HEK293 (cell line): ENCODE data around the gene NPNT.

Source experiments
- GLI4 ChIP-seq: fragments of 450-650 bp; formaldehyde crosslinking; IDR thresholded peaks from 2 replicates; pipeline ENCODE4 v1.5.1; 2016; ENCODE audit warnings: missing biosample characterization, missing genetic modification characterization
- GLIS1 ChIP-seq: fragments of 450-650 bp; formaldehyde crosslinking; IDR thresholded peaks from 2 replicates; pipeline ENCODE4 v1.5.1; 2016; ENCODE audit warnings: missing biosample characterization, missing genetic modification characterization
- PRDM1 ChIP-seq: fragments of 450-650 bp; formaldehyde crosslinking; IDR thresholded peaks from 2 replicates; pipeline ENCODE4; 2016; ENCODE audit warnings: missing biosample characterization, missing genetic modification characterization
- RBAK ChIP-seq: fragments of 450-650 bp; formaldehyde crosslinking; IDR thresholded peaks from 2 replicates; pipeline ENCODE4 v1.5.1; 2016; ENCODE audit warnings: missing biosample characterization, missing genetic modification characterization
- SP7 ChIP-seq: fragments of 450-650 bp; formaldehyde crosslinking; IDR thresholded peaks from 2 replicates; pipeline ENCODE4 v1.5.1; 2016; ENCODE audit warnings: missing biosample characterization, missing genetic modification characterization
- ZIC2 ChIP-seq: fragments of 450-650 bp; formaldehyde crosslinking; IDR thresholded peaks from 2 replicates; pipeline ENCODE4 v1.5.1; 2016; ENCODE audit warnings: missing biosample characterization, missing genetic modification characterization
- ZNF266 ChIP-seq: fragments of 450-650 bp; formaldehyde crosslinking; IDR thresholded peaks from 2 replicates; pipeline ENCODE4 v1.5.1; 2016; ENCODE audit warnings: missing biosample characterization, missing genetic modification characterization, low read depth
- ZNF335 ChIP-seq: fragments of 450-650 bp; formaldehyde crosslinking; conservative IDR thresholded peaks from 2 replicates; pipeline ENCODE4 v1.5.1; 2016; ENCODE audit warnings: missing biosample characterization, missing genetic modification characterization
- ZNF354C ChIP-seq: fragments of 450-650 bp; formaldehyde crosslinking; IDR thresholded peaks from 2 replicates; pipeline ENCODE4 v1.5.1; 2016; ENCODE audit warnings: missing biosample characterization, missing genetic modification characterization, low read depth, borderline replicate concordance
- ZNF37A ChIP-seq: fragments of 450-650 bp; IDR thresholded peaks from 2 replicates; pipeline ENCODE4 v1.5.1; 2018; ENCODE audit warnings: missing biosample characterization, missing genetic modification characterization
- ZNF433 ChIP-seq: fragments of 450-650 bp; formaldehyde crosslinking; IDR thresholded peaks from 2 replicates; pipeline ENCODE4 v1.5.1; 2016; ENCODE audit warnings: missing biosample characterization, missing genetic modification characterization, low read depth
- ZNF473 ChIP-seq: fragments of 450-650 bp; formaldehyde crosslinking; IDR thresholded peaks from 2 replicates; pipeline ENCODE4 v1.5.1; 2017; ENCODE audit warnings: missing biosample characterization, missing genetic modification characterization
- ZNF530 ChIP-seq: fragments of 450-650 bp; formaldehyde crosslinking; IDR thresholded peaks from 2 replicates; pipeline ENCODE4 v1.5.1; 2016; ENCODE audit warnings: low read depth, missing biosample characterization, missing genetic modification characterization
- ZNF544 ChIP-seq: fragments of 450-650 bp; formaldehyde crosslinking; IDR thresholded peaks from 2 replicates; pipeline ENCODE4 v1.5.0; 2017; ENCODE audit warnings: missing biosample characterization, missing genetic modification characterization
- ZNF626 ChIP-seq: fragments of 450-650 bp; sonication (Bioruptor Pico); formaldehyde crosslinking; IDR thresholded peaks from 2 replicates; pipeline ENCODE4 v1.5.1; 2018; ENCODE audit warnings: missing biosample characterization, missing genetic modification characterization, inconsistent platforms
- ZNF658 ChIP-seq: fragments of 450-650 bp; formaldehyde crosslinking; IDR thresholded peaks from 2 replicates; pipeline ENCODE4; 2016; ENCODE audit warnings: missing biosample characterization, missing genetic modification characterization
- ZNF76 ChIP-seq: fragments of 450-650 bp; formaldehyde crosslinking; IDR thresholded peaks from 2 replicates; pipeline ENCODE4; 2016; ENCODE audit warnings: low read depth, missing biosample characterization, missing genetic modification characterization, borderline replicate concordance
- ZSCAN16 ChIP-seq: fragments of 450-650 bp; formaldehyde crosslinking; IDR thresholded peaks from 2 replicates; pipeline ENCODE4 v1.5.1; 2016; ENCODE audit warnings: missing biosample characterization, missing genetic modification characterization
- TF ChIP-seq, protein P1 (sequence below): fragments of 450-650 bp; formaldehyde crosslinking; IDR thresholded peaks from 2 replicates; pipeline ENCODE4 v1.5.1; 2016; ENCODE audit warnings: missing biosample characterization, missing genetic modification characterization, low read depth
- TF ChIP-seq, protein P2 (sequence below): fragments of 450-650 bp; formaldehyde crosslinking; IDR thresholded peaks from 2 replicates; pipeline ENCODE4 v1.5.1; 2016; ENCODE audit warnings: missing biosample characterization, missing genetic modification characterization
- TF ChIP-seq, protein P3 (sequence below): fragments of 450-650 bp; formaldehyde crosslinking; IDR thresholded peaks from 2 replicates; pipeline ENCODE4 v1.5.1; 2016; ENCODE audit warnings: missing biosample characterization, missing genetic modification characterization
- TF ChIP-seq, protein P4 (sequence below): fragments of 450-650 bp; formaldehyde crosslinking; IDR thresholded peaks from 2 replicates; pipeline ENCODE4 v1.5.1; 2017; ENCODE audit warnings: missing biosample characterization, mild to moderate bottlenecking, missing genetic modification characterization, moderate library complexity
- TF ChIP-seq, protein P5 (sequence below): fragments of 450-650 bp; formaldehyde crosslinking; IDR thresholded peaks from 2 replicates; pipeline ENCODE4 v1.5.1; 2016; ENCODE audit warnings: missing biosample characterization, missing genetic modification characterization, borderline replicate concordance
- TF ChIP-seq, protein P6 (sequence below): fragments of 450-650 bp; formaldehyde crosslinking; IDR thresholded peaks from 2 replicates; pipeline ENCODE4 v1.5.1; 2016; ENCODE audit warnings: missing biosample characterization, missing genetic modification characterization

NPNT gene

DNA sequence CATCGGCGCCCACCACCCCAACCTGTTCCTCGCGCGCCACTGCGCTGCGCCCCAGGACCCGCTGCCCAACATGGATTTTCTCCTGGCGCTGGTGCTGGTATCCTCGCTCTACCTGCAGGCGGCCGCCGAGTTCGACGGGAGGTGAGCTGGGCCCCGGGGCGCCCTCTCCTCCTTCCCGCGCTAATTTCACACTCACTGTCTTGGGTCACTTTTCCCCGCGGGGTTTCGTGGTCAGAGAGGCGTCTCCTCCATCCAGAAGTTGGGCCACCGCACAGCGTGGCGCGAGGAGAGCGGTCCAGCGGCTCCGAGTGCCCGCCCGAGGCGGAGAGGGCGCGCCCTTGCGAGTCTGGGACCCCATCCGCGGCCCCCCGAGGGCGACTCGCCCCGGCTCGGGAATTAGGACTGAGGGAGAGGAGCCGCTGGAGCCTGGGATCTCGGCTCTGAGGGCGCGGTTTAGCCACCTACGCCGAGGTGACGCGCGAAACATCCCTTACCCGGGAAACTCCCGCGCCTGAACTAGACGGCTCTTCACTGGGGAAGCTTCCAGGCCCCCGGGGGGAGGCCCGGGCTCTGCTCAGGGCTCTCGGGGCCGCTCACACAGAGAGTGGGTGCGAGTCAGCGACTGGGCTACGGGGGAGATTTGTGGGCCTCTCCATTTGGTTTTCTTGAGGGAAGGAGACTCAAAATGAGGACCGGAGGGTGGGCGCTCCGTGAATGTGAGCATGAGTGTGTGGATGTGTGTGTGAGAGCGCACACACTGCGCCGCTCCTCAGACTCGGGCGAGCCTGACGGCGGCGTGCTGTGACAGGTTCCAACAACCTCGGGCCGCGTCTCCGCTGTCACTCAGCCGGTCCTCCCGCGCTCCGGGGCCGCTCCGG, 551 bp downstream of the NPNT start (continued):
- TF ChIP-seq GLIS1 (tag by site-specific recombination) (no peak), ZNF266 (tag by site-specific recombination) (no peak), ZNF626 (tag by site-specific recombination) (no peak), ZNF37A (tag by site-specific recombination) (no peak), ZNF530 (tag by site-specific recombination) (no peak), GLI4 (tag by site-specific recombination) (no peak), ZSCAN16 (tag by site-specific recombination) (no peak), ZNF76 (tag by site-specific recombination) (no peak), ZNF354C (no peak), PRDM1 (tag by site-specific recombination) (peak; percentile 25; the same call in 1 of the 2 replicates), ZNF473 (no peak), ZNF335 (tag by site-specific recombination) (peak; percentile 81), ZNF544 (tag by site-specific recombination) (no peak), SP7 (tag by site-specific recombination) (no peak), RBAK (tag by site-specific recombination) (no peak), ZIC2 (peak; percentile 64), ZNF433 (no peak), ZNF658 (no peak)
- TF ChIP-seq, protein P1, sequence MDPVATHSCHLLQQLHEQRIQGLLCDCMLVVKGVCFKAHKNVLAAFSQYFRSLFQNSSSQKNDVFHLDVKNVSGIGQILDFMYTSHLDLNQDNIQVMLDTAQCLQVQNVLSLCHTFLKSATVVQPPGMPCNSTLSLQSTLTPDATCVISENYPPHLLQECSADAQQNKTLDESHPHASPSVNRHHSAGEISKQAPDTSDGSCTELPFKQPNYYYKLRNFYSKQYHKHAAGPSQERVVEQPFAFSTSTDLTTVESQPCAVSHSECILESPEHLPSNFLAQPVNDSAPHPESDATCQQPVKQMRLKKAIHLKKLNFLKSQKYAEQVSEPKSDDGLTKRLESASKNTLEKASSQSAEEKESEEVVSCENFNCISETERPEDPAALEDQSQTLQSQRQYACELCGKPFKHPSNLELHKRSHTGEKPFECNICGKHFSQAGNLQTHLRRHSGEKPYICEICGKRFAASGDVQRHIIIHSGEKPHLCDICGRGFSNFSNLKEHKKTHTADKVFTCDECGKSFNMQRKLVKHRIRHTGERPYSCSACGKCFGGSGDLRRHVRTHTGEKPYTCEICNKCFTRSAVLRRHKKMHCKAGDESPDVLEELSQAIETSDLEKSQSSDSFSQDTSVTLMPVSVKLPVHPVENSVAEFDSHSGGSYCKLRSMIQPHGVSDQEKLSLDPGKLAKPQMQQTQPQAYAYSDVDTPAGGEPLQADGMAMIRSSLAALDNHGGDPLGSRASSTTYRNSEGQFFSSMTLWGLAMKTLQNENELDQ (tag by site-specific recombination) = no peak
- TF ChIP-seq, protein P2, sequence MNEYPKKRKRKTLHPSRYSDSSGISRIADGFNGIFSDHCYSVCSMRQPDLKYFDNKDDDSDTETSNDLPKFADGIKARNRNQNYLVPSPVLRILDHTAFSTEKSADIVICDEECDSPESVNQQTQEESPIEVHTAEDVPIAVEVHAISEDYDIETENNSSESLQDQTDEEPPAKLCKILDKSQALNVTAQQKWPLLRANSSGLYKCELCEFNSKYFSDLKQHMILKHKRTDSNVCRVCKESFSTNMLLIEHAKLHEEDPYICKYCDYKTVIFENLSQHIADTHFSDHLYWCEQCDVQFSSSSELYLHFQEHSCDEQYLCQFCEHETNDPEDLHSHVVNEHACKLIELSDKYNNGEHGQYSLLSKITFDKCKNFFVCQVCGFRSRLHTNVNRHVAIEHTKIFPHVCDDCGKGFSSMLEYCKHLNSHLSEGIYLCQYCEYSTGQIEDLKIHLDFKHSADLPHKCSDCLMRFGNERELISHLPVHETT (tag by site-specific recombination) = no peak
- TF ChIP-seq, protein P3, sequence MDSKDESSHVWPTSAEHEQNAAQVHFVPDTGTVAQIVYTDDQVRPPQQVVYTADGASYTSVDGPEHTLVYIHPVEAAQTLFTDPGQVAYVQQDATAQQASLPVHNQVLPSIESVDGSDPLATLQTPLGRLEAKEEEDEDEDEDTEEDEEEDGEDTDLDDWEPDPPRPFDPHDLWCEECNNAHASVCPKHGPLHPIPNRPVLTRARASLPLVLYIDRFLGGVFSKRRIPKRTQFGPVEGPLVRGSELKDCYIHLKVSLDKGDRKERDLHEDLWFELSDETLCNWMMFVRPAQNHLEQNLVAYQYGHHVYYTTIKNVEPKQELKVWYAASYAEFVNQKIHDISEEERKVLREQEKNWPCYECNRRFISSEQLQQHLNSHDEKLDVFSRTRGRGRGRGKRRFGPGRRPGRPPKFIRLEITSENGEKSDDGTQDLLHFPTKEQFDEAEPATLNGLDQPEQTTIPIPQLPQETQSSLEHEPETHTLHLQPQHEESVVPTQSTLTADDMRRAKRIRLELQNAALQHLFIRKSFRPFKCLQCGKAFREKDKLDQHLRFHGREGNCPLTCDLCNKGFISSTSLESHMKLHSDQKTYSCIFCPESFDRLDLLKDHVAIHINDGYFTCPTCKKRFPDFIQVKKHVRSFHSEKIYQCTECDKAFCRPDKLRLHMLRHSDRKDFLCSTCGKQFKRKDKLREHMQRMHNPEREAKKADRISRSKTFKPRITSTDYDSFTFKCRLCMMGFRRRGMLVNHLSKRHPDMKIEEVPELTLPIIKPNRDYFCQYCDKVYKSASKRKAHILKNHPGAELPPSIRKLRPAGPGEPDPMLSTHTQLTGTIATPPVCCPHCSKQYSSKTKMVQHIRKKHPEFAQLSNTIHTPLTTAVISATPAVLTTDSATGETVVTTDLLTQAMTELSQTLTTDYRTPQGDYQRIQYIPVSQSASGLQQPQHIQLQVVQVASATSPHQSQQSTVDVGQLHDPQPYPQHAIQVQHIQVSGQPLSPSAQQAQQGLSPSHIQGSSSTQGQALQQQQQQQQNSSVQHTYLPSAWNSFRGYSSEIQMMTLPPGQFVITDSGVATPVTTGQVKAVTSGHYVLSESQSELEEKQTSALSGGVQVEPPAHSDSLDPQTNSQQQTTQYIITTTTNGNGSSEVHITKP = peak; percentile 47
- TF ChIP-seq, protein P4, sequence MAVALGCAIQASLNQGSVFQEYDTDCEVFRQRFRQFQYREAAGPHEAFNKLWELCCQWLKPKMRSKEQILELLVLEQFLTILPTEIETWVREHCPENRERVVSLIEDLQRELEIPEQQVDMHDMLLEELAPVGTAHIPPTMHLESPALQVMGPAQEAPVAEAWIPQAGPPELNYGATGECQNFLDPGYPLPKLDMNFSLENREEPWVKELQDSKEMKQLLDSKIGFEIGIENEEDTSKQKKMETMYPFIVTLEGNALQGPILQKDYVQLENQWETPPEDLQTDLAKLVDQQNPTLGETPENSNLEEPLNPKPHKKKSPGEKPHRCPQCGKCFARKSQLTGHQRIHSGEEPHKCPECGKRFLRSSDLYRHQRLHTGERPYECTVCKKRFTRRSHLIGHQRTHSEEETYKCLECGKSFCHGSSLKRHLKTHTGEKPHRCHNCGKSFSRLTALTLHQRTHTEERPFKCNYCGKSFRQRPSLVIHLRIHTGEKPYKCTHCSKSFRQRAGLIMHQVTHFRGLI (tag by site-specific recombination) = peak; percentile 57; the same call in 1 of the 2 replicates
- TF ChIP-seq, protein P5, sequence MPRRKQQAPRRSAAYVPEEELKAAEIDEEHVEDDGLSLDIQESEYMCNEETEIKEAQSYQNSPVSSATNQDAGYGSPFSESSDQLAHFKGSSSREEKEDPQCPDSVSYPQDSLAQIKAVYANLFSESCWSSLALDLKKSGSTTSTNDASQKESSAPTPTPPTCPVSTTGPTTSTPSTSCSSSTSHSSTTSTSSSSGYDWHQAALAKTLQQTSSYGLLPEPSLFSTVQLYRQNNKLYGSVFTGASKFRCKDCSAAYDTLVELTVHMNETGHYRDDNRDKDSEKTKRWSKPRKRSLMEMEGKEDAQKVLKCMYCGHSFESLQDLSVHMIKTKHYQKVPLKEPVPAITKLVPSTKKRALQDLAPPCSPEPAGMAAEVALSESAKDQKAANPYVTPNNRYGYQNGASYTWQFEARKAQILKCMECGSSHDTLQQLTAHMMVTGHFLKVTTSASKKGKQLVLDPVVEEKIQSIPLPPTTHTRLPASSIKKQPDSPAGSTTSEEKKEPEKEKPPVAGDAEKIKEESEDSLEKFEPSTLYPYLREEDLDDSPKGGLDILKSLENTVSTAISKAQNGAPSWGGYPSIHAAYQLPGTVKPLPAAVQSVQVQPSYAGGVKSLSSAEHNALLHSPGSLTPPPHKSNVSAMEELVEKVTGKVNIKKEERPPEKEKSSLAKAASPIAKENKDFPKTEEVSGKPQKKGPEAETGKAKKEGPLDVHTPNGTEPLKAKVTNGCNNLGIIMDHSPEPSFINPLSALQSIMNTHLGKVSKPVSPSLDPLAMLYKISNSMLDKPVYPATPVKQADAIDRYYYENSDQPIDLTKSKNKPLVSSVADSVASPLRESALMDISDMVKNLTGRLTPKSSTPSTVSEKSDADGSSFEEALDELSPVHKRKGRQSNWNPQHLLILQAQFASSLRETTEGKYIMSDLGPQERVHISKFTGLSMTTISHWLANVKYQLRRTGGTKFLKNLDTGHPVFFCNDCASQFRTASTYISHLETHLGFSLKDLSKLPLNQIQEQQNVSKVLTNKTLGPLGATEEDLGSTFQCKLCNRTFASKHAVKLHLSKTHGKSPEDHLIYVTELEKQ = no peak
- TF ChIP-seq, protein P6, sequence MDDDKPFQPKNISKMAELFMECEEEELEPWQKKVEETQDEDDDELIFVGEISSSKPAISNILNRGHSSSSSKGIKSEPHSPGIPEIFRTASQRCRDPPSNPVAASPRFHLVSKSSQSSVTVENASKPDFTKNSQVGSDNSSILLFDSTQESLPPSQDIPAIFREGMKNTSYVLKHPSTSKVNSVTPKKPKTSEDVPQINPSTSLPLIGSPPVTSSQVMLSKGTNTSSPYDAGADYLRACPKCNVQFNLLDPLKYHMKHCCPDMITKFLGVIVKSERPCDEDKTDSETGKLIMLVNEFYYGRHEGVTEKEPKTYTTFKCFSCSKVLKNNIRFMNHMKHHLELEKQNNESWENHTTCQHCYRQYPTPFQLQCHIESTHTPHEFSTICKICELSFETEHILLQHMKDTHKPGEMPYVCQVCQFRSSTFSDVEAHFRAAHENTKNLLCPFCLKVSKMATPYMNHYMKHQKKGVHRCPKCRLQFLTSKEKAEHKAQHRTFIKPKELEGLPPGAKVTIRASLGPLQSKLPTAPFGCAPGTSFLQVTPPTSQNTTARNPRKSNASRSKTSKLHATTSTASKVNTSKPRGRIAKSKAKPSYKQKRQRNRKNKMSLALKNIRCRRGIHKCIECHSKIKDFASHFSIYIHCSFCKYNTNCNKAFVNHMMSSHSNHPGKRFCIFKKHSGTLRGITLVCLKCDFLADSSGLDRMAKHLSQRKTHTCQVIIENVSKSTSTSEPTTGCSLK (tag by site-specific recombination) = no peak
